Upper lobe of right lung (tissue), 1 donor: Measurements from ENCODE around the gene SORBS1. TPM values are rescaled to one million over a fixed set of nuclear protein-coding genes. Genes with fewer than 3 reads are reported as not detected.
A peak's percentile ranks its signal among the peaks of the same experiment; 100 is the strongest.

Experiments
- ATAC-seq: fragments of 200-7000 bp; cut with Tn5 transposase; one replicate; pipeline ENCODE4 v1.9.1; 2020; ENCODE audit warnings: mild to moderate bottlenecking, moderate library complexity
- DNase-seq: peaks from one replicate; pipeline ENCODE4 v3.0.0-alpha.2; 2020
- H3K27ac ChIP-seq: fragments of 200-600 bp; one replicate; pipeline ENCODE4 v1.8.0; 2022
- H3K27me3 ChIP-seq: fragments of 200-600 bp; one replicate; pipeline ENCODE4 v1.8.0; 2022; ENCODE audit warnings: mild to moderate bottlenecking
- H3K36me3 ChIP-seq: fragments of 200-600 bp; one replicate; pipeline ENCODE4 v1.8.0; 2022
- H3K4me1 ChIP-seq: fragments of 200-600 bp; one replicate; pipeline ENCODE4 v1.8.0; 2022
- H3K4me3 ChIP-seq: fragments of 200-600 bp; one replicate; pipeline ENCODE4 v1.8.0; 2022; ENCODE audit warnings: mild to moderate bottlenecking
- H3K9me3 ChIP-seq: fragments of 200-600 bp; one replicate; pipeline ENCODE4 v1.8.0; 2022
- CTCF ChIP-seq: fragments of 200-600 bp; IDR thresholded peaks from one replicate; pipeline ENCODE4 v1.8.0; 2022; ENCODE audit warnings: antibody characterized with exemption
- intact Hi-C: fragments of 100-400 bp; cut with DNase I; formaldehyde crosslinking; loops from one replicate; pipeline ENCODE4 v1.11.0; 2022
- total RNA-seq: library from RNA; stranded (reverse); fragmentation: NEBNext Ultra II Directional; extraction: Animal tissue kit (Norgen Biotek cat#: 25700); gene quantifications from one replicate; pipeline ENCODE4 v1.2.1, GENCODE V29; 2021
- donor health status: DM: no; HTN: yes; CAD: no; lungs with severe emphysema.

The SORBS1 gene
- total RNA-seq, 1 donor from 2014 or later = 50.7 TPM

GRCh38 chr10:95401704-95402469, 159.3 kb downstream of the SORBS1 start:
- intact Hi-C loops = no loop called here
- DNase-seq (no peak), ATAC-seq (no peak)
- no peak overlapping the region for H3K27ac ChIP-seq
- H3K9me3 ChIP-seq = no peaks in the 10 kb centered on the region
- no peak for TF ChIP-seq CTCF
- H3K4me1 ChIP-seq = peaks cover 20% of the 10 kb centered on the region
- H3K36me3 ChIP-seq = peaks cover 16% of the 10 kb centered on the region
- H3K4me3 ChIP-seq = no peak overlapping the region
- H3K27me3 ChIP-seq = no peaks in the 10 kb centered on the region

GRCh38 chr10:95400787-95401186, 160.4 kb downstream of the SORBS1 start:
- peak; percentile 82 for ATAC-seq
- Histone ChIP-seq H3K27ac (no peak overlapping the region), H3K9me3 (no peaks in the 10 kb centered on the region), H3K36me3 (peaks cover 16% of the 10 kb centered on the region), H3K4me1 (peaks cover 15% of the 10 kb centered on the region), H3K4me3 (no peak overlapping the region), H3K27me3 (no peaks in the 10 kb centered on the region)
- peak; percentile 85 for DNase-seq
- no peak for TF ChIP-seq CTCF
- intact Hi-C loops = no loop called here

- Histone ChIP-seq H3K4me3 (no peak overlapping the region), H3K27me3 (no peaks in the 10 kb centered on the region), H3K4me1 (peaks cover 21% of the 10 kb centered on the region), H3K27ac (no peak overlapping the region), H3K36me3 (peaks cover 16% of the 10 kb centered on the region), H3K9me3 (no peaks in the 10 kb centered on the region)
- no peak for TF ChIP-seq CTCF
- ATAC-seq (no peak), DNase-seq (no peak)
- intact Hi-C loops = no loop called here
Observed at GRCh38 chr10:95399183-95399582, 162.0 kb downstream of the SORBS1 start.

- intact Hi-C loops = no loop called here
- no peak for TF ChIP-seq CTCF
- DNase-seq (no peak), ATAC-seq (no peak)
- H3K27ac ChIP-seq = no peak overlapping the region
- H3K9me3 ChIP-seq = no peaks in the 10 kb centered on the region
- H3K4me1 ChIP-seq = peaks cover 17% of the 10 kb centered on the region
- no peaks in the 10 kb centered on the region for H3K27me3 ChIP-seq
- no peak overlapping the region for H3K4me3 ChIP-seq
- peaks cover 16% of the 10 kb centered on the region for H3K36me3 ChIP-seq
Observed at GRCh38 chr10:95397747-95398146, 163.4 kb downstream of the SORBS1 start.

- no peaks in the 10 kb centered on the region for H3K9me3 ChIP-seq
- H3K4me1 ChIP-seq = peaks cover 27% of the 10 kb centered on the region
- no peak overlapping the region for H3K27ac ChIP-seq
- peaks cover 16% of the 10 kb centered on the region for H3K36me3 ChIP-seq
- DNase-seq (peak; percentile 79), ATAC-seq (peak; percentile 70)
- intact Hi-C loops = no loop called here
- no peaks in the 10 kb centered on the region for H3K27me3 ChIP-seq
- TF ChIP-seq CTCF = no peak
- H3K4me3 ChIP-seq = no peak overlapping the region
Observed at GRCh38 chr10:95395947-95396449, 165.2 kb downstream of the SORBS1 start.
